GM23248 (cell line): ENCODE measurements around the gene TTYH3. TPM values are rescaled to one million over a fixed set of nuclear protein-coding genes. Genes with fewer than 3 reads are reported as not detected.

Experiments
- DNase-seq: peaks from one replicate; pipeline ENCODE4 v3.0.0-alpha.2; 2015
- H2AFZ ChIP-seq: fragments of 200-600 bp; sonication (generic); 2 replicates; pipeline ENCODE4 v1.6.1; 2016; ENCODE audit warnings: antibody characterized with exemption
- H3F3A ChIP-seq: fragments of 200-600 bp; sonication (generic); 2 replicates; pipeline ENCODE4 v1.6.1; 2016; ENCODE audit warnings: mild to moderate bottlenecking, antibody characterized with exemption, mixed run types; ENCODE audit not compliant: insufficient read depth
- H3K27ac ChIP-seq: fragments of 200-600 bp; sonication (generic); 2 replicates; pipeline ENCODE4 v1.5.1; 2016; ENCODE audit warnings: mild to moderate bottlenecking
- H3K27me3 ChIP-seq: fragments of 200-600 bp; sonication (generic); replicated peaks from 2 replicates; pipeline ENCODE4 v1.6.1; 2016; ENCODE audit warnings: mild to moderate bottlenecking; ENCODE audit not compliant: insufficient read depth
- H3K36me3 ChIP-seq: fragments of 200-600 bp; sonication (generic); 2 replicates; pipeline ENCODE4 v1.6.1; 2016; ENCODE audit warnings: low read depth, mild to moderate bottlenecking
- H3K4me1 ChIP-seq: fragments of 200-600 bp; sonication (generic); 2 replicates; pipeline ENCODE4 v1.6.1; 2016; ENCODE audit warnings: mild to moderate bottlenecking; ENCODE audit not compliant: insufficient read depth
- H3K4me2 ChIP-seq: fragments of 200-600 bp; sonication (generic); one replicate; pipeline ENCODE4 v1.6.1; 2016; ENCODE audit warnings: mild to moderate bottlenecking; ENCODE audit not compliant: unreplicated experiment
- H3K4me3 ChIP-seq: fragments of 200-600 bp; sonication (generic); 2 replicates; pipeline ENCODE4 v1.5.1; 2016; ENCODE audit warnings: mild to moderate bottlenecking
- H3K79me2 ChIP-seq: fragments of 200-600 bp; sonication (generic); 2 replicates; pipeline ENCODE4 v1.6.1; 2016; ENCODE audit warnings: mild to moderate bottlenecking; ENCODE audit not compliant: insufficient read depth
- H3K9ac ChIP-seq: fragments of 200-600 bp; sonication (generic); 2 replicates; pipeline ENCODE4 v1.6.1; 2016; ENCODE audit warnings: mild to moderate bottlenecking
- H3K9me2 ChIP-seq: fragments of 200-600 bp; sonication (generic); 2 replicates; pipeline ENCODE4 v1.6.1; 2016; ENCODE audit warnings: mixed run types, mild to moderate bottlenecking, moderate library complexity; ENCODE audit not compliant: insufficient read depth
- H3K9me3 ChIP-seq: fragments of 200-600 bp; sonication (generic); one replicate; pipeline ENCODE4 v1.6.1; 2017; ENCODE audit warnings: low read depth
- H4K20me1 ChIP-seq: fragments of 200-600 bp; sonication (generic); 2 replicates; pipeline ENCODE4 v1.6.0; 2016; ENCODE audit not compliant: insufficient read depth
- EZH2 ChIP-seq: fragments of 200-600 bp; sonication (generic); IDR thresholded peaks from 2 replicates; pipeline ENCODE4 v1.6.1; 2018; ENCODE audit warnings: antibody characterized with exemption, mild to moderate bottlenecking; ENCODE audit not compliant: insufficient read depth, poor library complexity, severe bottlenecking
- EZH2phosphoT487 ChIP-seq: fragments of 200-600 bp; sonication (generic); IDR thresholded peaks from 2 replicates; pipeline ENCODE4 v1.6.1; 2018; ENCODE audit warnings: antibody characterized with exemption, moderate library complexity, mild to moderate bottlenecking, low read depth; ENCODE audit not compliant: insufficient read depth
- WGBS, 2 experiments: methylation state at CpG; one replicate each; pipeline ENCODE4 v1.1.6; 2015 to 2017; ENCODE audit warnings: low lambda C conversion rate in 2 of 2, low coverage in 1 of 2; ENCODE audit errors: missing lambda C conversion rate in 2 of 2; 5-methylcytosine and 5-hydroxymethylcytosine counted together
- in situ Hi-C: fragments of 300-500 bp; cut with MboI; formaldehyde crosslinking; loops from 2 replicates; pipeline ENCODE4 v1.15.0; 2020
- polyA plus RNA-seq: library from polyadenylated mRNA; unstranded; fragments of >200 nt; fragmentation: Nextera tagmentation; extraction: Ambion mirVana; gene quantifications from 2 replicates; pipeline ENCODE4 v1.2.1, GENCODE V29; 2016
- total RNA-seq: library from RNA; depleted of rRNA; stranded (reverse); fragments of >200 nt; shearing (Covaris generic); gene quantifications from 2 replicates; pipeline ENCODE4 v1.2.3, GENCODE V29; 2014

TTYH3 gene
- total and polyA plus RNA-seq, 2 experiments from 2014 or later = 25.3 to 46.0 TPM

DNA sequence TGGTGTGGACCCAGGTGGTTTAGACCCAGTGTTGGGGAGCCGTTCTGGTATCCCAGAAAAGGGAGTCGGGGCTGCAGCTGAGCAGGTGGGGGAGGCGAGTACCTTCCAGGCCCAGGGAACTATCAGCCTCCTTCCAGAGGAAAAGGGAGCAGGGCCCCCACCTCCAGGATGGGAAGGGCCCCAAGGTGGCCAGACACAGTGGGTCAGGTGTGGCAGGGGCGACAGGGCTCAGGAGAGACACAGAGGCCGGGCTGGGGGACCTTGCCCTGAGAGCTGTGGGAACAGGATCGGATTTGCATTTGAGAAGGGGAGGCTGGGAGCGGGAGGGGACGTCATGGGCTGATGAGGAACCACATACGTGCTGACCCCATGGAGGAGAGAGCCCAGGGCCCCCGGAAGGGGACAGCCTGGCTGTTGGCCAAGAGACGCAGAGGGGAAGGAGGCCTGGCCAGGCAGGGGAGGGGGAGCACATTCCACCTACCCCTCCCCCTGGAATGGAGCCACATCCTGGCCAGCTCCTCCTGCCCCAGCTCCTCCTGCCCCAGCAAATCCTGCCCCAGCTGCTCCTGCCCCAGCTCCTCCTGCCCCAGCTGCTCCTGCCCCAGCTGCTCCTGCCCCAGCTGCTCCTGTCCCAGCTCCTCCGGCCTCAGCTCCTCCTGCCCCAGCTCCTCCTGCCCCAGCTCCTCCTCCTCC, 9.7 kb upstream of the TTYH3 start:
- Histone ChIP-seq H3K9me3 (no peaks in the 10 kb centered on the region), H4K20me1 (no peaks in the 10 kb centered on the region), H3K27me3 (no peaks in the 10 kb centered on the region), H3K79me2 (no peaks in the 10 kb centered on the region), H3K27ac (no peak overlapping the region), H2AFZ (no peak overlapping the region), H3K4me2 (no peak overlapping the region), H3K36me3 (no peaks in the 10 kb centered on the region), H3F3A (peaks cover 12% of the 10 kb centered on the region; the same call in 1 of the 2 replicates), H3K4me1 (peaks cover 25% of the 10 kb centered on the region), H3K9ac (peak overlapping the region; percentile 5; the same call in 1 of the 2 replicates), H3K4me3 (no peak overlapping the region), H3K9me2 (no peaks in the 10 kb centered on the region)
- in situ Hi-C loops = no loop called here
- TF ChIP-seq EZH2 (no peak), EZH2phosphoT487 (no peak)
- DNase-seq = no peak
- WGBS, 2 experiments = 86 to 99% methylated on average over 6 to 12 of the region's 12 CpGs

DNA sequence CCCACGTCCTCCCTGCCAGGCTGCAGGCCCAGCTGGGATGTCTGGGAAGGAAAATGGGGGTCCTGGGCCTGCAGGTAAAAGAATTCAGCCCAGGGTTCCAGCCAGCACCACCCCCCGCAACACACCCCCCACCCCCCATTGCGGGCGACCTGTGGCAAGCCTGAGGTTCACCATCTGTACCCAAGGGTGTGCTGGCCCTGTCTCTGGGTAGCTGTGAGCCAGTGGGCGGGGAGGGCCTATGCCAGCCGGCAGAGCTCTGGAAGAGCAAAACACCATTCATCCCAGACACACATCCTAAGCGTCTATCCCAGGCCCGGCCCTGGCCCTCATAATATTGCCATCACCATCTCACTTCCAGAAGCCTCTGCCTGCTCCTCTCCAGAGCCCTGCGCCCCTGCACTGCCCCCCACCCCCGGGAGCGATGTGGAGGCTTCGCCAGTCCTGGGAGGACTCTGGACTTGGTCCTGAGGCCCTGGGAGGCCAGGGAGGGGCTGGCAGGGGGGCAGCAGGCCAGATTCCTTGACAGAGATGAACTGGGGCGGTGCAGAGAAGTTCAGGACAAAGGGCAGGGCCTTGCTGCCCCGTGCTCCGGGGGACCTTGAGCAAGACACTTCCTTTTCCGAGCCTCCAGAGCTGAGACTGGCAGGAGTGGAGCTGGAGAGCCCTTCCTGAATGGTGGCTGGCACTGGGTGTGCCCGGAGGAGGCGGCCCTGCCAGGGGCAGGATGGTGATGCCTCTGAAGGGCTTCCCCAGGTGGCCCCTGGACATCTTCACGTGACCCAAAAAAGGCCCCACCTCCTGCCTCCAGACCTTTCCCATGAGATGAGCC, 8.7 kb upstream of the TTYH3 start:
- in situ Hi-C loops = no loop called here
- no peak for TF ChIP-seq EZH2phosphoT487
- no peak for TF ChIP-seq EZH2
- no peaks in the 10 kb centered on the region for H3K36me3 ChIP-seq
- H4K20me1 ChIP-seq = no peaks in the 10 kb centered on the region
- no peak overlapping the region for H3K9ac ChIP-seq
- H3K4me2 ChIP-seq = no peak overlapping the region
- peaks cover 25% of the 10 kb centered on the region for H3K4me1 ChIP-seq
- H3K79me2 ChIP-seq = no peaks in the 10 kb centered on the region
- no peaks in the 10 kb centered on the region for H3K27me3 ChIP-seq
- no peaks in the 10 kb centered on the region for H3K9me2 ChIP-seq
- H3K27ac ChIP-seq = no peak overlapping the region
- 67 to 70% methylated on average over 19 of the region's 19 CpGs for WGBS, 2 experiments
- no peak overlapping the region for H3K4me3 ChIP-seq
- no peak for DNase-seq
- H3F3A ChIP-seq = peaks cover 12% of the 10 kb centered on the region; the same call in 1 of the 2 replicates
- H2AFZ ChIP-seq = no peak overlapping the region
- H3K9me3 ChIP-seq = no peaks in the 10 kb centered on the region

DNA sequence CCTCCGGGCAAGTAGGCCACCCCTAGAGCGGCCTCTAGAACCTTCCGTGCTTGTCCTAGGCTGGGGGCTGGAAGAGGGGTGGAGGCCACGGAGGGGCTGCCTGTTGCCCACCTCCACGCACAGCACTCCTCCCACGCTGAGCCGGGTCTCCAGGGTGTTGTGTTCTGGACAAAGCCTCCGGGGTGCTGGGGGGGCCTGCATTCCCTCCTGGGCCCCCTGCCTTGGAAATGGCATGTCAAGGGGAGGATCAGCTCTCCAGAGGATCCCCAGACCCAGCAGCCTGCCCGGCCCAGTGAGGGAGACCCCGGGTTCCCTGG, 8.1 kb upstream of the TTYH3 start:
- 95 to 97% methylated on average over 8 to 10 of the region's 10 CpGs for WGBS, 2 experiments
- H3K4me3 ChIP-seq = no peak overlapping the region
- no peak overlapping the region for H3K4me2 ChIP-seq
- no peaks in the 10 kb centered on the region for H3K9me3 ChIP-seq
- DNase-seq = no peak
- in situ Hi-C loops = no loop called here
- H3F3A ChIP-seq = peaks cover 10% of the 10 kb centered on the region; the same call in 1 of the 2 replicates
- H3K27me3 ChIP-seq = no peaks in the 10 kb centered on the region
- H2AFZ ChIP-seq = no peak overlapping the region
- no peak for TF ChIP-seq EZH2
- TF ChIP-seq EZH2phosphoT487 = no peak
- no peaks in the 10 kb centered on the region for H3K9me2 ChIP-seq
- H3K36me3 ChIP-seq = no peaks in the 10 kb centered on the region
- no peak overlapping the region for H3K9ac ChIP-seq
- H3K27ac ChIP-seq = no peak overlapping the region
- no peaks in the 10 kb centered on the region for H4K20me1 ChIP-seq
- H3K79me2 ChIP-seq = no peaks in the 10 kb centered on the region
- peaks cover 21% of the 10 kb centered on the region for H3K4me1 ChIP-seq

DNA sequence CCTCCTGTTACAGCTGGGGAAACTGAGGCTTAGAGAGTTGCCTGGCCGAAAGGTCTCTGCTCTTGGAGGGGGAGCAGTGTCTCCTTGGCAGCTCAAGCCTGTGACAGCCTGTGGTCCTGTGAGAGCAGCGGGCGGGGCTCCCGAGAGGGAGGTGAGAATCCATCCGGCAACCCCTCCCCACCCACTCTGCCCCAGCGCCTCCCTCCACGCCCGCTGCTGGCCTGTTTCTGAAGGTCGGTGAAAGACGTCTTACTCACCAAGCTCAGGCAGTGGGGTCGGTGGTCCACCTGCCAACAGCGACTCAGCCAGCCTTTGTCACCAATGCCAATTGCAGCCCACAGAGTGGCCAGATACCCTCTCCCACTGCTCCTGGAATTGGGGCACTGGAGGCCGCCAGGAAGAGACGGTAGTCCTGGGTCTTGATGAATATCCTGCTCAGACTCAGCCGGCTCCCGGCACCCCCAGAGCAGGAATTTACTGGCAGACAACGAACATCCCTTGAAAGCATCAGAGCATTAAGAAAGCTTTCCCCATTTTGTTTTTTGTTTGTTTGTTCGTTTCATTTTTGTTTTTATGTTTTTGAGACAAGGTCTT, 7.4 kb upstream of the TTYH3 start:
- no peak for DNase-seq
- no peak overlapping the region for H3K4me3 ChIP-seq
- no peaks in the 10 kb centered on the region for H3K79me2 ChIP-seq
- in situ Hi-C loops = no loop called here
- H2AFZ ChIP-seq = peak overlapping the region; percentile 16; the same call in 1 of the 2 replicates
- no peaks in the 10 kb centered on the region for H3K27me3 ChIP-seq
- no peak overlapping the region for H3K9ac ChIP-seq
- peaks cover 5% of the 10 kb centered on the region; the same call in 1 of the 2 replicates for H3F3A ChIP-seq
- no peaks in the 10 kb centered on the region for H4K20me1 ChIP-seq
- no peak for TF ChIP-seq EZH2phosphoT487
- no peak for TF ChIP-seq EZH2
- no peaks in the 10 kb centered on the region for H3K9me3 ChIP-seq
- H3K36me3 ChIP-seq = no peaks in the 10 kb centered on the region
- no peaks in the 10 kb centered on the region for H3K9me2 ChIP-seq
- peak overlapping the region; percentile 66 for H3K27ac ChIP-seq
- 87 to 88% methylated on average over 11 to 18 of the region's 18 CpGs for WGBS, 2 experiments
- no peak overlapping the region for H3K4me2 ChIP-seq
- H3K4me1 ChIP-seq = peaks cover 15% of the 10 kb centered on the region
